MG63 (cell line): Measurements from ENCODE around the gene CCDC185. TPM values are rescaled to one million over a fixed set of nuclear protein-coding genes. Genes with fewer than 3 reads are reported as not detected.
"Not testable (repeated sequence)": the region's sequence is repeated elsewhere in the genome, so short reads cannot be mapped to it uniquely, and the experiment has no call there.

Experiments used
- DNase-seq: peaks from one replicate; pipeline ENCODE4 v3.0.0-alpha.2; 2020
- H3K27me3 ChIP-seq: fragments of 250-450 bp; sonication (Bioruptor Pico); 2 replicates; pipeline ENCODE4 v1.5.1; 2020; ENCODE audit warnings: mild to moderate bottlenecking, moderate library complexity
- H3K36me3 ChIP-seq: fragments of 250-450 bp; sonication (Bioruptor Pico); 2 replicates; pipeline ENCODE4 v1.5.1; 2020; ENCODE audit warnings: mild to moderate bottlenecking, moderate library complexity
- H3K4me3 ChIP-seq: fragments of 250-450 bp; sonication (Bioruptor Pico); 2 replicates; pipeline ENCODE4 v1.5.1; 2020; ENCODE audit warnings: mild to moderate bottlenecking, moderate library complexity
- H3K9me3 ChIP-seq: fragments of 250-450 bp; sonication (Bioruptor Pico); 2 replicates; pipeline ENCODE4 v1.5.1; 2020; ENCODE audit warnings: mild to moderate bottlenecking, moderate library complexity
- total RNA-seq: library from RNA; depleted of rRNA; stranded (reverse); fragments of >200 nt; shearing (Covaris generic); gene quantifications from 2 replicates; pipeline ENCODE4 v1.2.3, GENCODE V29; 2014; ENCODE audit warnings: low replicate concordance

The CCDC185 gene
- total RNA-seq, 1 experiment from 2014 or later: not detected

GRCh38 chr1:223364685-223365382 is 28.4 kb upstream of the CCDC185 start:
- Histone ChIP-seq H3K36me3 (no peaks in the 10 kb centered on the region), H3K27me3 (peaks cover 13% of the 10 kb centered on the region), H3K4me3 (no peak overlapping the region), H3K9me3 (no peaks in the 10 kb centered on the region)
- no peak for DNase-seq

DNA sequence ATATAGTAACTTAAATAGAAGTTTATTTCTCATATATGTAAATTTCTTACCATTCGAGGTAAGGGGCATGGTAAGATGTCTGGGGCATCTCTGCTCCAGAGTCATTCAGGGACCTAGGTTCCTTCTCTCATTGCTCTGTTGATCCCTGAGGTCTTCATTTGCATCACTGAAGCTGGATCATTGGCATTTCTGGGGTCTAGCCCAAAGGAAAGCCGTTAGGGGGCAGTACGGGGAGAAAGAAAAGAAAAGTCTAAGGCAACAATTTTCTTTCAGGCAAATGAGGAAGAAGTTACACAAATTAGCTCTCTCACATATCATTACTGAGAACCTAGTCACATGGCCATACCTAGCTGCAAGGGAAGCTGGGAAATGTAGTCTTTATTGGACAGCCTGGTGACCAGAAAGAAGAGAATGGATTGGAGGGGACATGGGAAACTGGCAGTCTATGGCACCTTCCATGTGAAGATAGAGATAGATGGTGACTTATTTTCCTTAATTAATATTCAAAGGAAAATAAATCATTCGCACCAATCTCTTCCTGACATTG is 19.1 kb upstream of the CCDC185 start:
- DNase-seq: no peak
- Histone ChIP-seq H3K36me3 (no peaks in the 10 kb centered on the region), H3K27me3 (peaks cover 4% of the 10 kb centered on the region; the same call in 1 of the 2 replicates), H3K9me3 (no peaks in the 10 kb centered on the region; the same call in 1 of the 2 replicates), H3K4me3 (no peak overlapping the region)

- H3K9me3 ChIP-seq: no peaks in the 10 kb centered on the region
- no peaks in the 10 kb centered on the region for H3K36me3 ChIP-seq
- DNase-seq: no peak
- no peak overlapping the region for H3K4me3 ChIP-seq
- H3K27me3 ChIP-seq: peaks cover 4% of the 10 kb centered on the region; the same call in 1 of the 2 replicates
These were observed 14.5 kb upstream of the CCDC185 start for GRCh38 chr1:223378754-223379153.

- H3K27me3 ChIP-seq: no peaks in the 10 kb centered on the region
- no peaks in the 10 kb centered on the region for H3K36me3 ChIP-seq
- no peak for DNase-seq
These were observed 7.2 kb upstream of the CCDC185 start for GRCh38 chr1:223386013-223386412.

DNA sequence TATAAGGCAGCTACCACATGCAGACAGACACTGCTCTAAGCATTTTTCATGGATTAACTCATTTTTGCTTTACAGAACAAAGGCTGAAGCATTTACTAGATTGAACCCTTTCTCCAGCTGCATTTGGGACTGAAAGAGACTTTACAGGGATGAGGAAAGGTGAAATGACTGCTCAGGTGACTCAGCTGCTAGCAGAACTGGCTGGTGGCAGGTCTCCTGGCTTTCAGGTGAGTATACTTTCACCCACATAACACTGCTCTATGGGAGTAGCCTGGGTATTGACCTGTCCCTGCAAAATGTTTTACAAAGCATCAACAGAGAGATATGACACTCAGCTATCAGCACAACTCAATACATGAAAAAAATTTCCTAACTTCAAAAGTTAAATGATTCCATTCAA is 2.6 kb upstream of the CCDC185 start:
- H3K9me3 ChIP-seq: no peaks in the 10 kb centered on the region
- no peaks in the 10 kb centered on the region for H3K36me3 ChIP-seq
- DNase-seq: no peak
- no peak overlapping the region for H3K4me3 ChIP-seq
- no peaks in the 10 kb centered on the region for H3K27me3 ChIP-seq

More at GRCh38 chr1:223386013-223386412, 7.2 kb upstream of the CCDC185 start:
- H3K4me3 ChIP-seq: no peak overlapping the region
- H3K9me3 ChIP-seq: no peaks in the 10 kb centered on the region

DNA sequence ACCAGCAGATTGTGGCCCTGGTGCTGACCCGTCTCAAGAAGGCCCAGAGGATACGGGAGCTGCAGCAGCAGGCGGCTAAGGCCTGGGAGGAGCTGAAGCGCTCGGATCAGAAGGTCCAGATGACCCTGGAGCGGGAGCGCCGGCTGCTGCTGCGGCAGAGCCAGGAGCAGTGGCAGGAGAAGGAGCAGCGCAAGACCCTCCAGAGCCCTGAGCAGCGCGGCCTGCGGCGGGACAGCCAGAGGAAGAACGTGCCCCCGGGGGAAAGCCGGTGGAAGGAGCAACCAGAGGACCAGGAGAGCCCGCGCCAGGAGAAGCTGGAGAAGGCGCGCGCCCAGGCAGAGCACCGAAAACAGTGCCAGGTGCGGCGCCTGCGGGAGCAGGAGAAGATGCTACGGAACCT is 1.0 kb downstream of the CCDC185 start:
- H3K27me3 ChIP-seq: no peaks in the 10 kb centered on the region
- H3K9me3 ChIP-seq: no peaks in the 10 kb centered on the region
- H3K36me3 ChIP-seq: no peaks in the 10 kb centered on the region
- H3K4me3 ChIP-seq: no peak overlapping the region
- no peak for DNase-seq

DNA sequence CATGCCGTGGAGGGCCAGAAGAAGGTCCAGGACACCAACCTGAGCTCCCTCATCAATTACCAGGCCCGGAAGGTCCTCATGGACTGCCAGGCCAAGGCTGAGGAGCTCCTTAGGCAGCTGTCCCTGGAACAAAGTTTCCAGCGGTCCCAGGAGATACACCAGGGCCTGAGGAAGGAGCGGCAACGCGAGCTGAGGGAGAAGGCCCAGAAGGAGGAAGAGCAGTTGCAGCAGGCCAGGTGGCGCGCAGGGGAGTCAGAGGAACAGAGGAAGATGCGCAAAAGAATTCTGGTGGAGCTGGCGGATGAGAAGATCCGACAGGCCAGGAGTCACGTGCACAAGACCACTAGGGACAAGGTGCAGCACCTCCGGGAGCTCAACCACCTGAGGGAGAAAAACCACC is 1.5 kb downstream of the CCDC185 start:
- DNase-seq: no peak
- Histone ChIP-seq H3K36me3 (no peaks in the 10 kb centered on the region), H3K9me3 (no peaks in the 10 kb centered on the region), H3K27me3 (no peaks in the 10 kb centered on the region), H3K4me3 (no peak overlapping the region)

- not testable (repeated sequence) for H3K4me3 ChIP-seq, H3K9me3 ChIP-seq, H3K36me3 ChIP-seq, H3K27me3 ChIP-seq, DNase-seq
These were observed 6.2 kb downstream of the CCDC185 start for GRCh38 chr1:223399393-223399792.

DNA sequence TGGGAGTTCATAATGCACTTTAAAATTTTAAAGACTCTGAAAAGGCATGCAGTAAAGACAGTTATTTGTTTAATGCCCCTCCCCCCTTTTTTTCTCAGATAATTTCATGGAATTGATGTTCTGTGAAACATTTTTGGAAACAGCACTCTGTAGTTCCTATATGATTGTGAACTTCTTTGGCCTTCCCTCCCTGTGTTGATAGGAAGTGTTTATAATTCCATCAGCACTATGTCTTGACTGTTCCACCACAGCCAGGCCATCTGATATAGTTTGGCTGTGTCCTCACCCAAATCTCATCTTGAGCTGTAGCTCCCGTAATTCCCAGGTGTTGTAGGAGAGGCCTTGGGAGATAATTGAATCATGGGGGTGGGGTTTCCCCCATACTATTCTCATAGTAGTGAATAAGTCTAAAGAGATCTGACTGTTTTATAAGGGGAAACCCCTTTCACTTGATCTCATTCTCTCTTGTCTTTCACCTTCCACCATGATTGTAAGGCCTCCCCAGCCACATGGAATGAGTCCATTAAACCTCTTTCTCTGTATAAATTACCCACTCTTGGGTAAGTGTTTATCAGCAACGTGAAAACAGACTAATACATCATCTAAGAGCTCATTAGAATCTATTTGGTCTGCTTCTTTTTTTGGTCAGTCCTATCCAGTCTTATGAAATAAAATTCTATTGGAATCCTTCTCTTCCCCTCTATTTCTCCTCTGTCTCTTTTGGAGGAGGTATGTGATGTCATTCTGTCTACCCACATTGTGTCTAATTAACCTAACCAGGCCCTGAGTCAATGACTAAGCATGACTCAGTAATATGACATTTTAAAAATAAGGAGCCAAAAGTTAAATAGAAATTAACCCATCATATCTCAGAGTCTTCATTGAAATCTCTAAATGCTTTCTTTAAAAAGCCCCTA is 8.9 kb downstream of the CCDC185 start:
- Histone ChIP-seq H3K36me3 (no peaks in the 10 kb centered on the region), H3K4me3 (no peak overlapping the region)
- DNase-seq: no peak

DNA sequence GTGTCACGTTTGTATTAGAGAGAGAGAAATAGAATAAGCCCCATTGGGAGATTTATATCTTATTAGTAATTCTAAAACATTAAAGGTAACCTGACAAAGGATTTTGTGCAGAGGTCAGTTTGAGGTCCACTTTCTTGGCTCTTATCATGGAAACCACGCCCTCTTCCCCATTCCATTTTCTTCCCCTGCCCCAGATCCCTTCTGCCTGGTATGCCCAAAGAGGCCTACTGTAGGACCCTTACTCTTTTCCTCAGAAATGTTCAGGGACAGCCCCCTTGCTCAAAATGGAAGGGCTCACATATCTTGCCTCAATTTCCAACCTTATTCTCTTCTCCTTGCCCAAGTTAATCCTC is 9.6 kb downstream of the CCDC185 start:
- no peaks in the 10 kb centered on the region for H3K36me3 ChIP-seq
- no peak for DNase-seq
- H3K9me3 ChIP-seq: no peaks in the 10 kb centered on the region; the same call in 1 of the 2 replicates
- H3K4me3 ChIP-seq: no peak overlapping the region
- no peaks in the 10 kb centered on the region for H3K27me3 ChIP-seq

More for the DNA sequence above, 8.9 kb downstream of the CCDC185 start:
- Histone ChIP-seq H3K9me3 (no peaks in the 10 kb centered on the region; the same call in 1 of the 2 replicates), H3K27me3 (no peaks in the 10 kb centered on the region)

- H3K36me3 ChIP-seq: no peaks in the 10 kb centered on the region
- H3K9me3 ChIP-seq: no peaks in the 10 kb centered on the region; the same call in 1 of the 2 replicates
- no peak overlapping the region for H3K4me3 ChIP-seq
- no peaks in the 10 kb centered on the region for H3K27me3 ChIP-seq
- no peak for DNase-seq
These were observed 10.1 kb downstream of the CCDC185 start for GRCh38 chr1:223403184-223403815.

- no peaks in the 10 kb centered on the region; the same call in 1 of the 2 replicates for H3K9me3 ChIP-seq
- no peak for DNase-seq
- H3K27me3 ChIP-seq: no peaks in the 10 kb centered on the region
These were observed 12.3 kb downstream of the CCDC185 start for GRCh38 chr1:223405507-223405906.

GRCh38 chr1:223410036-223410435 is 16.8 kb downstream of the CCDC185 start:
- Histone ChIP-seq H3K4me3 (no peak overlapping the region), H3K27me3 (no peaks in the 10 kb centered on the region), H3K36me3 (no peaks in the 10 kb centered on the region), H3K9me3 (no peaks in the 10 kb centered on the region)
- no peak for DNase-seq

More at GRCh38 chr1:223405507-223405906, 12.3 kb downstream of the CCDC185 start:
- H3K4me3 ChIP-seq: no peak overlapping the region
- H3K36me3 ChIP-seq: no peaks in the 10 kb centered on the region

DNA sequence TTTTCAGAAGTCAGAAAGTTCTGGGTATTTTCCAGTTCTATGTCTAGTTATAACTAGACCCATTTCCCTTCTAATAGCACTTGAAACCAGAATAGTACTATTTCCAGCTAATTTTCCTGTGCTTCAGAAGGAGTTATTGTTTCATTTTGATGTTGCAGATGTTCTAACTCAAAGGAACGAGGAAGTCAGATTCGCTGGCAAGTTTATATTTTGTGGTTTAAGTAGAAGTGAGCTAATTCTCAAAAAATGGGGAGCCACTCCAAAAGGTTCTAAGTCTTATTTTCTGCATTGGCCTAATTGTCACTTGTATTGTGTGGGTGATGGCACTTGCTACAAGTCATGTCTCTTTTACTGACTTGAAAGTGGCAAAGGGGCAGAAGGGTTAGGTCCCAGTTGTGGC is 18.1 kb downstream of the CCDC185 start:
- Histone ChIP-seq H3K9me3 (no peaks in the 10 kb centered on the region), H3K36me3 (no peaks in the 10 kb centered on the region), H3K27me3 (no peaks in the 10 kb centered on the region), H3K4me3 (no peak overlapping the region)
- no peak for DNase-seq

GRCh38 chr1:223411710-223412109 is 18.5 kb downstream of the CCDC185 start:
- no peaks in the 10 kb centered on the region for H3K27me3 ChIP-seq
- H3K4me3 ChIP-seq: no peak overlapping the region
- H3K9me3 ChIP-seq: no peaks in the 10 kb centered on the region
- DNase-seq: no peak
- no peaks in the 10 kb centered on the region for H3K36me3 ChIP-seq

GRCh38 chr1:223413216-223413615 is 20.0 kb downstream of the CCDC185 start:
- Histone ChIP-seq H3K9me3 (no peaks in the 10 kb centered on the region), H3K27me3 (no peaks in the 10 kb centered on the region), H3K36me3 (no peaks in the 10 kb centered on the region), H3K4me3 (no peak overlapping the region)
- DNase-seq: no peak

DNA sequence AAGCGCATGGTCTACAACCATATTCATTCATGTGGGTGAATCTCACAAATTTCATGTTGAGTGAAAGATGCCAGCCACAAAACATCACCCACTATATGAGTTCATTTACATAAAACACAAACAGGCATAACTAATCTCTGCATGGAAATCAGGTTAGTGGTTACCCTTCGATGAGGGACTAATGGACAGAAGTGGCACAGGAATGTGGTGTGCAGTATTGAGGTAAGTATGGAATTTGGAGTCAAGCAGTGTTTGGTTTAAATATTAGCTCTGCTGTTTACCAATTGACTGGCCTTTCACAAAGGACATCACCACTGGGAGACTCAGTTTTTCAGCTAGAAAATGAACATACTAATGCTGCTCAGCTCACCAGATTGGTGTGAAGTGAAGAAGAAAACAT is 24.2 kb downstream of the CCDC185 start:
- no peak for DNase-seq
- Histone ChIP-seq H3K36me3 (no peaks in the 10 kb centered on the region), H3K9me3 (no peaks in the 10 kb centered on the region), H3K4me3 (no peak overlapping the region), H3K27me3 (no peaks in the 10 kb centered on the region)
